Measurements from ENCODE around the gene ZNF792. TPM values are rescaled to one million over a fixed set of nuclear protein-coding genes. Genes with fewer than 3 reads are reported as not detected.
"Not testable (repeated sequence)": the region's sequence is repeated elsewhere in the genome, so short reads cannot be mapped to it uniquely, and the experiment has no call there.

ZNF792 gene
- total RNA-seq, 1 donor from 2014 or later, result 4.2 TPM

DNA sequence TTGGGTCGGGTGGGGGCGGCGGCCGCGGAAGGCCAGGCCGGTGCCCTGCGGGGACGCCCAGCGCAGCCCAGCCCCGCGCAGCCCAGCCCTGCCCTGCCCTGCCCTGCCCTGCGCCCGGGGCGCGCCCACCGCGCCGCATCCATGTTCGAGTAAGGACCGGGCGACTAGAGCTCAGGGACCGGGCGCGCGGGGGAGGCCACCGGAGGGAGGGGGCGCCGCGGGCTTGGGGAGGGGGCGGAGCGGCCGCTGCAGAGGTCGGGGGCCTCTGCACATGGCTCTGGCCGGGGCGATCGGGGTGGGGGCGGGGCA is 36.3 kb upstream of the ZNF792 start:
- Histone ChIP-seq H3K27ac (peak overlapping the region; percentile 98), H3K9me3 (no peaks in the 10 kb centered on the region), H3K4me1 (peaks cover 62% of the 10 kb centered on the region), H3K36me3 (no peaks in the 10 kb centered on the region), H3K27me3 (no peaks in the 10 kb centered on the region), H3K4me3 (peak overlapping the region; percentile 70 to 93)
- DNase-seq (ENCODE audit: extremely low spot score in 2 of 2), result no peak
- TF ChIP-seq POLR2A (IDR thresholded peaks at IDR 0.05) (peak; percentile 1 to 42), POLR2AphosphoS5 (IDR thresholded peaks at IDR 0.05; ENCODE audit: insufficient read depth in 1 of 2, low read depth in 1 of 2) (no peak)
- TF ChIP-seq, protein P1, sequence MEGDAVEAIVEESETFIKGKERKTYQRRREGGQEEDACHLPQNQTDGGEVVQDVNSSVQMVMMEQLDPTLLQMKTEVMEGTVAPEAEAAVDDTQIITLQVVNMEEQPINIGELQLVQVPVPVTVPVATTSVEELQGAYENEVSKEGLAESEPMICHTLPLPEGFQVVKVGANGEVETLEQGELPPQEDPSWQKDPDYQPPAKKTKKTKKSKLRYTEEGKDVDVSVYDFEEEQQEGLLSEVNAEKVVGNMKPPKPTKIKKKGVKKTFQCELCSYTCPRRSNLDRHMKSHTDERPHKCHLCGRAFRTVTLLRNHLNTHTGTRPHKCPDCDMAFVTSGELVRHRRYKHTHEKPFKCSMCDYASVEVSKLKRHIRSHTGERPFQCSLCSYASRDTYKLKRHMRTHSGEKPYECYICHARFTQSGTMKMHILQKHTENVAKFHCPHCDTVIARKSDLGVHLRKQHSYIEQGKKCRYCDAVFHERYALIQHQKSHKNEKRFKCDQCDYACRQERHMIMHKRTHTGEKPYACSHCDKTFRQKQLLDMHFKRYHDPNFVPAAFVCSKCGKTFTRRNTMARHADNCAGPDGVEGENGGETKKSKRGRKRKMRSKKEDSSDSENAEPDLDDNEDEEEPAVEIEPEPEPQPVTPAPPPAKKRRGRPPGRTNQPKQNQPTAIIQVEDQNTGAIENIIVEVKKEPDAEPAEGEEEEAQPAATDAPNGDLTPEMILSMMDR (IDR thresholded peaks at IDR 0.05), result no peak
- intact Hi-C loops (cut with DNase I), result no loop called here

DNA sequence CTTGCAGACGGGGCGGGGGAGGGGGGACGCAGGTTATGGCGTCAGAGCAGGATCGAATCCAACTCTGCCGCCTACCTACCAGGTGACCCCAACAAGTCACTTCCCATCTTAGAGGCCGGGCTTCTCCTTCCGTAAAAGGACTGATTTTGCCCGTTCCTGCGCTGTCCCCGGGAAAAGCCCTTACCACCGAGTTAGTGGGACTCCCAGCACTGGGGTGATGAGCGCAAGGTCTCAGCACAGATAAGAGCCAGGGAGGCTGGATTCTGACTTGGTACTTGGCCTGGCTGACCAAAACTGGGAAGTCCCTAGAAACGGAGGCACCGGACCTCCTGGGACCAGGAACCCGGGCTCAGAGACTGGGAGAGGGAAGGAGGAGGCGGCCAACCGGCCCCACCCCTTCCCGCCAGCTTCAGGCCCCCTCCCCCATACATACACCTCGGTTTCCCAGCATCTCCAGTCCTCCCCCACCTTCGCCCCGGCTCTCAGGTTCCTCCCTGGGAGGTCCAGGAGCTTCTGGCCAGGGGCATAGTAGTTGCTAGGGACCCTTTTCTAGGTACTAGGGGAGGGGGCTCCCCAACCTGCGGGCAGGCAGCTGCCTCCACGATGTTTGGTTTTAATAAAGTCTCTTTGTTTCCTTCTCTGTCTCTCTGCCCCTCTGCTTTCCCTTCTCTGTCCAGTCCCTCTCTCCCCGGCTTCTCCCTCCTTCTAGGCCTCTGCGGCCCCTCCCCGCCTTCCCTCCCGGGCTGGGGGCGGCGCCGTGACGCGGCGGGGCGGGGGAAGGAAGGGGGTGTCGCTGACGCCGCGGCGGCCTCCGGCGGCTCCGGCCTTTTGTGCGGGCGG is 35.7 kb upstream of the ZNF792 start, which contains the start of gene GRAMD1A:
Gene GRAMD1A, plus strand, starts transcription at position 826 of the 840 bp plus-strand sequence. CDS start 156 bp downstream, outside the sequence.
- TF ChIP-seq, protein P1 (IDR thresholded peaks at IDR 0.05), result no peak
- TF ChIP-seq POLR2A (IDR thresholded peaks at IDR 0.05) (peak; percentile 0 to 76), POLR2AphosphoS5 (IDR thresholded peaks at IDR 0.05; ENCODE audit: insufficient read depth in 1 of 2, low read depth in 1 of 2) (peak; percentile 50 to 89)
- peak within 1 kb of the TSS; percentile 70 to 93 for H3K4me3 ChIP-seq
- peak within 1 kb of the TSS; percentile 98 for H3K27ac ChIP-seq
- H3K9me3 ChIP-seq, result no peaks in the 10 kb centered on the region
- peaks cover 61% of the 10 kb centered on the region for H3K4me1 ChIP-seq
- DNase-seq (ENCODE audit: extremely low spot score in 2 of 2), result peak in 1 of 2 donors; percentile 97
- intact Hi-C loops (cut with DNase I), result no loop called here
- H3K27me3 ChIP-seq, result no peaks in the 10 kb centered on the region
- H3K36me3 ChIP-seq, result no peaks in the 10 kb centered on the region

DNA sequence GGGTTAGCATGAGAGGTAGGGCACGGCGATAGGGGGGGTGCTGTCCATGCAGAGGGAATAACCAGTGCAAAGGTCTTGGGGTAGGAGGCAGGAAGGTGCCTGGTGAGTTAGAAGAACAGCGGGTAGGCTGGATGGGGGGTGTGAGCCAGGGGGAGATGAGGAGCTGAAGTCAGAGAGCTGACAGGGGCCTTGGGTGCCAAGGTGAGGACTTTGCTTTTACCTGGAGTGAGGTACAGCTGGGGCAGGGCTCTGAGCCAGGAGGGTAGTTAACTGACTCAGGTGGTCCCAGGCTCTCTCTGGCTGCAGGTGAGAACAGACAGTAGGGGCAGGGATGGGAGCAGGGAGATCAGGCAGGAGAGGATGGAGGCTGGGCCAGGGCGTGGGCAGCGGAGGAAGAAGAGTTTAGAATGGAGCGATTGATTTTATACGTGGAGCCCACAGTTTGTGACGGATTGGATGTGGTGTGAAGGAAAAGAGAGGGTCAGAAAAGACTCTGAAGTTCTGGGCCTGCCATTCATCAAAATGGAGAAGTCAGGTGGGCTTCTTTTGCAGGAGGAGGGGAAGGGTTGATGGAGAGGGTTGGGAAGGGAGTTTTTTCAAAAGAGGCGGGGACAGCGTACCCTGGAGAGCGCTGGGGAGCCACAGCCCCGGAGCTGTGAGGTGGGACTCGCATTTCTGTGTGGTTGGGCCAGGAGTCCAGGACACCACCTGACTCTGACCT is 34.9 kb upstream of the ZNF792 start:
- Histone ChIP-seq H3K27ac (peak overlapping the region; percentile 98), H3K36me3 (no peaks in the 10 kb centered on the region), H3K27me3 (no peaks in the 10 kb centered on the region), H3K4me1 (peaks cover 54% of the 10 kb centered on the region), H3K9me3 (no peaks in the 10 kb centered on the region), H3K4me3 (peak overlapping the region; percentile 70 to 93)
- intact Hi-C loops (cut with DNase I), result no loop called here
- no peak for DNase-seq (ENCODE audit: extremely low spot score in 2 of 2)
- TF ChIP-seq POLR2AphosphoS5 (IDR thresholded peaks at IDR 0.05; ENCODE audit: insufficient read depth in 1 of 2, low read depth in 1 of 2), result no peak
- no peak for TF ChIP-seq POLR2A (IDR thresholded peaks at IDR 0.05)
- TF ChIP-seq, protein P1 (IDR thresholded peaks at IDR 0.05), result no peak

DNA sequence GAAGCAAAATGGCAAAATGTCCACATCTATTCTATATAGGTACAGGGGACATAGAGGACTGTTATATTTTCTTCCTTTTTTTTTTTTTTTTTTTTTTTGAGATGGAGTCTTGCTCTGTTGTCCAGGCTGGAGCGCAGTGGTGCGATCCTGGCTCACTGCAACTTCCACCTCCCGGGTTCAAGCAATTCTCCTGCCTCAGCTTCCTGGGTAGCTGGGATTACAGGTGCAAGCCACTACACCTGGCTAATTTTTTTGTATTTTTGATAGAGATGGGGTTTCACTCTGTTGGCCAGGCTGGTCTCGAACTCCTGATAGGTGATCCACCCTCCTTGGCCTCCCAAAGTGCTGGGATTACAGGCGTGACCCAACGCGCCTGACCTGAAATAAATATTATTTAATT is 34.2 kb upstream of the ZNF792 start:
- H3K36me3 ChIP-seq; DNase-seq (ENCODE audit: extremely low spot score in 2 of 2); H3K27me3 ChIP-seq; H3K4me3 ChIP-seq; H3K9me3 ChIP-seq; intact Hi-C loops (cut with DNase I): not testable (repeated sequence)
- Histone ChIP-seq H3K27ac (peak overlapping the region; percentile 98), H3K4me1 (peaks cover 47% of the 10 kb centered on the region)

DNA sequence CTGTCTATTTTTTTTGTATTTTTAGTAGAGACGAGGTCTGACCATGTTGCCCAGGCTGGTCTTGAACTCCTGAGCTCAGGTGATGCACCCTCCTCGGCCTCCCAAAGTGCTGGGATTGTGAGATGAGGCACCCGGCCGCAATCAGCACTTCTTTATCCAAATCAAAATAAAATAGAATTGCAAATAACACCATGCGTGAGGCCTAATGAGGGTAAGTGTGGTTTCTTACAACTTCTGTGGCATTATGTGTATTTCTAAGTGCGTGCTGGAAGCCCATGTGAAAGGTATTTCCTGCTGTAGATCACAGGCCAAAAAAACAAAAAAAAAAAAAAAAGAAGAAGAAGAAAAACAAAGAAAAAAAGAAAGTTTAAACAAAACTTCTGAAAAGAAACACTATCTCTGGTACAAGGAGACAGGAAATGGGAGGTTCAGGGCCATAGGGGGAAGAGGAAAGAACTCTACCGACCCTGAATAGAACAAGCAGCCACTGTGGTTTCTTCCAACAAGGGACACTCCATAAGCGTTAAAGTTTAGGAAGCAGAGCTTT is 33.1 kb upstream of the ZNF792 start:
- intact Hi-C loops (cut with DNase I), result no loop called here
- TF ChIP-seq POLR2AphosphoS5 (IDR thresholded peaks at IDR 0.05; ENCODE audit: insufficient read depth in 1 of 2, low read depth in 1 of 2) (no peak), POLR2A (IDR thresholded peaks at IDR 0.05) (no peak)
- TF ChIP-seq, protein P1 (IDR thresholded peaks at IDR 0.05), result no peak

More for the DNA sequence above, 33.1 kb upstream of the ZNF792 start:
- H3K9me3 ChIP-seq, result no peaks in the 10 kb centered on the region
- H3K4me3 ChIP-seq, result no peak overlapping the region
- no peaks in the 10 kb centered on the region for H3K36me3 ChIP-seq
- peak overlapping the region; percentile 98 for H3K27ac ChIP-seq
- DNase-seq (ENCODE audit: extremely low spot score in 2 of 2), result no peak
- H3K4me1 ChIP-seq, result peaks cover 36% of the 10 kb centered on the region
- no peaks in the 10 kb centered on the region for H3K27me3 ChIP-seq

Measured in vagina (tissue), 2 donors.